HL-60/S4 treated with phorbol 12-myristate 13-acetate at 8.2 ng/mL for 4 days and 3 days (cell line): ENCODE results near the gene GRIN2C.

Source experiments
- in situ Hi-C: fragments of 300-500 bp; cut with MboI; formaldehyde crosslinking; loops from 2 replicates; pipeline ENCODE4 v1.15.0; 2022; ENCODE audit warnings: low sequenced_read_pairs

The GRIN2C gene

GRCh38 chr17:74865504-74866197 lies 6.0 kb upstream of the GRIN2C start:
- in situ Hi-C loops: loop anchor here (5.0 kb wide), 1 partner anchor 73 kb away; no protein-coding TSS in a partner anchor

- in situ Hi-C loops: loop anchor here (5.0 kb wide), 1 partner anchor 73 kb away; no protein-coding TSS in a partner anchor
These were observed 5.2 kb upstream of the GRIN2C start for GRCh38 chr17:74864866-74865395.

GRCh38 chr17:74864297-74864865 lies 4.7 kb upstream of the GRIN2C start:
- in situ Hi-C loops: no loop called here

- in situ Hi-C loops: no loop called here
These were observed 4.0 kb upstream of the GRIN2C start for GRCh38 chr17:74863420-74864296.

GRCh38 chr17:74862919-74863318 lies 3.2 kb upstream of the GRIN2C start:
- in situ Hi-C loops: no loop called here

GRCh38 chr17:74862108-74862901 lies 2.6 kb upstream of the GRIN2C start:
- in situ Hi-C loops: no loop called here

- in situ Hi-C loops: no loop called here
These were observed 2.0 kb upstream of the GRIN2C start for GRCh38 chr17:74861662-74862107.

- in situ Hi-C loops: no loop called here
These were observed 1.4 kb upstream of the GRIN2C start for GRCh38 chr17:74860872-74861661.

GRCh38 chr17:74860229-74860871 lies 665 bp upstream of the GRIN2C start:
- in situ Hi-C loops: no loop called here

GRCh38 chr17:74858672-74859458 lies 820 bp downstream of the GRIN2C start:
- in situ Hi-C loops: no loop called here

GRCh38 chr17:74857191-74857590 lies 2.5 kb downstream of the GRIN2C start:
- in situ Hi-C loops: no loop called here

GRCh38 chr17:74856112-74856511 lies 3.6 kb downstream of the GRIN2C start:
- in situ Hi-C loops: no loop called here

- in situ Hi-C loops: no loop called here
These were observed 4.4 kb downstream of the GRIN2C start for GRCh38 chr17:74855323-74855722.

GRCh38 chr17:74854792-74855191 lies 4.9 kb downstream of the GRIN2C start:
- in situ Hi-C loops: no loop called here

- in situ Hi-C loops: no loop called here
These were observed 6.0 kb downstream of the GRIN2C start for GRCh38 chr17:74853669-74854068.

- in situ Hi-C loops: no loop called here
These were observed 6.7 kb downstream of the GRIN2C start for GRCh38 chr17:74853048-74853397.

GRCh38 chr17:74852237-74853047 lies 7.2 kb downstream of the GRIN2C start:
- in situ Hi-C loops: no loop called here
